GDM1 (cell line): Measurements from ENCODE around the gene LPAR3.

ENCODE experiments used
- DNase-seq: peaks from one replicate; lab custom pipeline; 2025; lab: John Stamatoyannopoulos, UW

The LPAR3 gene

GRCh38 chr1:84825161-84825560, 67.8 kb downstream of the LPAR3 start:
- DNase-seq, result no peak

DNA sequence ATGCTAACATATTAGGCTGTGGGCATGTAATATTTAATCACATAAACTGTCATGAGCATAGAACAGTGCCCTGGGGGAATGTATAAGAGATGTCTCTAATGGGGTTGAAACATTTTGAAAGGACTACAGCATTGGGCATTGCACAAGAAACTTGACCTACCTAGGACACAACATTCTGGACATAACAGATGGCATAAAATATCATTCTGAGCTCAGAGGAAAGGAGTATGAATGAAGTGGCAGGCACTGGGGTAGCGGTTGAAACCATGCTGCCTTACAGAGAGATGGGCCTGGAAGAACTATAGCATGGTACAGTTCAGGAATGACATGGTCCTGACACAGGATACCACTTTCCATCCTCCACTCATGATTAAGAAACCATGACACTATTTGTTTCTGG, 69.0 kb downstream of the LPAR3 start:
- DNase-seq, result no peak

GRCh38 chr1:84823511-84823910, 69.5 kb downstream of the LPAR3 start:
- no peak for DNase-seq

- no peak for DNase-seq
Observed at GRCh38 chr1:84810343-84810742, 82.7 kb downstream of the LPAR3 start.

- no peak for DNase-seq
Observed at GRCh38 chr1:84809023-84809422, 84.0 kb downstream of the LPAR3 start.

DNA sequence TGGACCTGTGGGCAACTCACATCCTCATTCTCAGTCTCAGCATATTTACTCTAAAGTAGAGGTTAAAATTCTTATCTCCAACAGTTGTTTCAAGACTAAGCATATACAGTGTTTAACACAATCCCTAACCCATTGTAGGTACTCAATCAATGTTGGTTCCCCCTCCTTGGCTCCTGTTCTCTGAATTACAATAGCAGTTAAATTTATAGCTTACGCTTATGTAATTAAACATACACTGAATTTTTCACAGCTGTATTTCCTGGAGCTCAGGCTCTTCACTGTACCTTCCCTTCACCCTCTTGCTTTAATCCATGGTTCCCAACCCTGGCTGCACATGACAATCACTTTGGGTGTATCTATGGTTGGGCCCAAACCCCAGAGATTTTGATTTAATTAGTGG, 89.4 kb downstream of the LPAR3 start:
- no peak for DNase-seq

GRCh38 chr1:84802567-84803232, 90.3 kb downstream of the LPAR3 start:
- DNase-seq, result no peak

- DNase-seq, result no peak
Observed at GRCh38 chr1:84800090-84801073, 92.6 kb downstream of the LPAR3 start.

DNA sequence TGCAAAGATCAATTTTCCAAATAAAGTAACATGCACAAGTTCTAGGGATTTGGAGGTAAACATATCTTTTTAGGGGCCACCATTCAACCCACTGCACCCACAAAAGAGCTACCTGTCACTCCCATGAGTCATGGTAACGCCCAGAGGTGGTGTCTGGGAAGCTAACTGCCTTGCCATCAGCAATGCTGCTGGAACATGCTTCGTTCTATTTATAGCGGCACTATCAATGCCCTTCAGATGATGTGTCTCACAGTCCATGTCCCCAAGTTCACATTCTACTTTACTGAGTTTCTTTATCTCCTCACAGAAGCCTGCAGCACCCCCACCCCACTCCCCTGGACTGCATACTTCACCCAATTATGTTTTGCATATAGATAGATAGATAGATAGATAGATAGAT, 95.4 kb downstream of the LPAR3 start:
- no peak for DNase-seq

DNA sequence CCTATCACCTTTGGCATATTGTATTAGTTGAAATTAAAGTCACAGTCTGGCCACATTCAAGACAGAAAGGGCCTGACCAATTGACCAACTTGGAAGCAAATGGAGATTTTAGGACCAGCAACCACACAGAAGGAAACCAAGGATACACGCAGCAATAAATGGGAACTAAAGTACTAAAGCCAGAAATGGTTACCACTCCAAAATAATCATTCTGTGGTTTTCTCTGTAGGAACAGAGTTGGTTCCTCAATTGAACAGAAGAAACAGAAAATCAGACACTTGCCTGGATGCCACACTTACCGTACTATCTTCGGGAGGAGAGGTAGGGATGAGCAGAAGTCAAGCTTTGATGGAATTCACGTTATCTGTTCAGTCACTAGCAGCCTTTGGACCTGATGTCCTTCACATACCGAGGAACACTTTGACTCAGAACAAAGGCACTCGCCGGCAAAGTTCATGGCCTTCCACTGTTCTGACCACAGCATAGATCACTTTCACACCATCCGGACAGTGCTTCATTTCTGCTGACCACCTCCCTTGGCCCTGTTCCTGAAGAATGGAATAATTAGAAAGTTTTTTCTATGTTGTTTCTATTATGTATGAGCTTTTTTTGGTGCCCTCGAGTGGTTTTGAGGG, 96.9 kb downstream of the LPAR3 start:
- DNase-seq, result no peak

- no peak for DNase-seq
Observed at GRCh38 chr1:84795213-84795612, 97.8 kb downstream of the LPAR3 start.

DNA sequence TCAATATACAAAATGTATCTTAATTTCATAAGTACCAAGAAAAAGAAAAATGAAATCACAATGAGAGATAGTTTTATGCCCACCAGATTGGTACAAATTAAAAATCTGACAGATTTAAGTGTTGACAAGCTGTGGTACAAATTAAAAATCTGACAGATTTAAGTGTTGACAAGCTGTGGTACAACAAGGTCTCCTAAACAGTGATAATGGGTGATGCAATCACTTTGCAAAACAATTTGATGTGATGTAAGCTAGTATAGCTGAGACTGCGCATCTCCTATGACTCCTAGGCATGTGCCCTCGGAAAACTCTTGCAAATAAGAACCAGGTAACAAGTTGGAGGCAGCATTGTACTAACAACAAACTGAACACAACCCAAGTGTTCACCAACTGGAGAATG, 100.6 kb downstream of the LPAR3 start:
- no peak for DNase-seq

GRCh38 chr1:84789014-84789413, 104.0 kb downstream of the LPAR3 start:
- no peak for DNase-seq

- no peak for DNase-seq
Observed at GRCh38 chr1:84785271-84786036, 107.6 kb downstream of the LPAR3 start.

DNA sequence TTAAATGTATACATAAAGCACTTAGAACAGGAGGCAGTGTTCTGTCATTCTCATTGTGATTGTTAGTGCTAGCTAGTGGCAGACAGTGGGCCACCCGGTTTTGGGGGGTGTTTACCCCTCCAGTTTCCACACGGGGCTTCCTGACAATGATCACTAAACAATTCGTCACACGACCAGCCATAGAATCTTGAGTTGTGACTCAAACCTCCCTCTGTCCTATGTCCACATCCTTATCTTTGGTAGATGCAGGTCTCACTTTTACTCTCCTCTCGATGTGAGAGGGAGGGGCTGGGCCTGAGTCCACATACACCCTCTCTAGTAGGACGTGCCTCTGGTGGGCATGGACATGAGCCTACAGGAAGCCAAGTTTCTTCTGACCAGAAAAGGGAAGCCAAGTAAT, 110.1 kb downstream of the LPAR3 start:
- no peak for DNase-seq

GRCh38 chr1:84781946-84782771, 110.8 kb downstream of the LPAR3 start:
- no peak for DNase-seq

GRCh38 chr1:84780000-84780716, 112.8 kb downstream of the LPAR3 start:
- peak; percentile 71 for DNase-seq

DNA sequence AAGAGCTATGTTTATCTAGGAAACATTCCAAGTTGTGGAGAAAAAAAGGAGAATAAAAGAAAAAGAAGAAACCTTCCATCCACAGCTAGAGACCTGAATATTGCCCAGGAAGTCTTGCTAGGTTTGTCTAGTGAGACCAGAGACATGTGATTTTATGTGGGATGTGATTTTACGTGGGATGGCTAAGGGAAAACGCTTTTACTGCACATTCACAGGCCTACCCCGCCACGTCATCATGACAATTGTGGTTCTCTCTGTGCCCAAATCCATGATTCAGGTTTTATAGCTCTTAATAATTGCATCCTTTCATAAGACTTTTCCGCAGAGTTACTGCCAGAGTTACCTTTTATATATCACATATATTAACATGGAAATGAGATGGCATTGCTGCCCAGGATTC, 116.4 kb downstream of the LPAR3 start:
- DNase-seq, result no peak

DNA sequence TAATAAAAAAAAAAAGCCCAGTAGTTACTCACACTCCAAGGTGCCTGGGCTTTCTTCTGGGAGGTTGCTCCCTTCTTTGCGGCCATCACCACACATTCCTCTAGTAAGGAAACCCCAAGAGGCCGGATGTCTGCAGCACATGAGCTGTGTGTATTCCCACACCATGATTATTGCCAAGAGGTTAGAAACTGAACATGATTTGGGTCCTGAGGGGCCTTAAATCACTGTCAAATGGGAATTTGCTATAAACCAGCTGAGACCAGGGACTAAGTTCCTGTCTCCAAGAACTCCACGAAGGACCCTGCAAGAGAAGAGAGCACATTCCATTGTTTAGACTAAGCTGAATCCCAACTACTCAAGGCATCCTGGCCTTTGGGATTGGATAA, 117.5 kb downstream of the LPAR3 start:
- DNase-seq, result no peak
